ENCODE measurements around the gene TMEM91.

GRCh38 chr19:41330481-41330880 lies 45.9 kb upstream of the TMEM91 start:
- TF ChIP-seq CTCF (IDR thresholded peaks at IDR 0.05; ENCODE audit: low read length) (no peak), EZH2 (IDR thresholded peaks at IDR 0.05; ENCODE audit: borderline replicate concordance, low read length) (no peak)

Data from OCI-LY1 (cell line).